Natural killer cell (primary cell): ENCODE measurements around the gene PROCA1. TPM values are rescaled to one million over a fixed set of nuclear protein-coding genes. Genes with fewer than 3 reads are reported as not detected.

ENCODE experiments used
- ATAC-seq, 3 donors: fragments of 150-1000 bp in 2 of 3; fragments of 200-7000 bp in 1 of 3; cut with Tn5 transposase; 1 replicate in 1 of 3; 2 replicates in 2 of 3; pipeline ENCODE4 v1.10.0; 2021; ENCODE audit warnings: mild to moderate bottlenecking in 2 of 3, moderate library complexity in 2 of 3
- DNase-seq, 2 donors: peaks; one replicate each; pipeline versions ENCODE4 v3.0.0 to v3.0.0-alpha.2; 2013 to 2021; ENCODE audit warnings: mixed read lengths in 1 of 2
- H3K27ac ChIP-seq: one replicate; pipeline ENCODE4 v1.5.1; 2013; ENCODE audit warnings: mild to moderate bottlenecking, low read length
- H3K27me3 ChIP-seq: one replicate; pipeline ENCODE4 v1.6.1; 2013; ENCODE audit warnings: low read length; ENCODE audit not compliant: control insufficient read depth, insufficient read depth
- H3K36me3 ChIP-seq: one replicate; pipeline ENCODE4 v1.6.1; 2013; ENCODE audit warnings: low read length; ENCODE audit not compliant: control insufficient read depth, insufficient read depth
- H3K4me1 ChIP-seq: one replicate; pipeline ENCODE4 v1.6.1; 2013; ENCODE audit warnings: low read length; ENCODE audit not compliant: control insufficient read depth, insufficient read depth
- H3K4me3 ChIP-seq: one replicate; pipeline ENCODE4 v1.5.1; 2013; ENCODE audit warnings: low read length
- H3K9me3 ChIP-seq: one replicate; pipeline ENCODE4 v1.6.1; 2013; ENCODE audit warnings: low read length; ENCODE audit not compliant: control insufficient read depth, insufficient read depth
- H3K27ac Mint-ChIP-seq, 2 donors: one replicate each; pipeline ENCODE4 v1.8.0; 2022; ENCODE audit warnings: mild to moderate bottlenecking in 2 of 2, mixed read lengths in 2 of 2, moderate library complexity in 1 of 2
- H3K27me3 Mint-ChIP-seq, 2 donors: one replicate each; pipeline ENCODE4 v1.8.0; 2022; ENCODE audit warnings: low read depth in 2 of 2, mixed read lengths in 2 of 2
- H3K36me3 Mint-ChIP-seq: one replicate; pipeline ENCODE4 v1.8.0; 2022; ENCODE audit warnings: mixed read lengths
- H3K4me1 Mint-ChIP-seq, 2 donors: one replicate each; pipeline ENCODE4 v1.8.0; 2022; ENCODE audit warnings: mixed read lengths in 2 of 2
- H3K4me3 Mint-ChIP-seq: one replicate; pipeline ENCODE4 v1.8.0; 2022; ENCODE audit warnings: mild to moderate bottlenecking, moderate library complexity, mixed read lengths
- H3K9me3 Mint-ChIP-seq, 2 donors: one replicate each; pipeline ENCODE4 v1.8.0; 2022; ENCODE audit warnings: mixed read lengths in 2 of 2
- CTCF ChIP-seq: fragments of 200-600 bp; IDR thresholded peaks from one replicate; pipeline ENCODE4 v1.8.0; 2022; ENCODE audit warnings: antibody characterized with exemption
- WGBS: methylation state at CpG from one replicate; pipeline ENCODE4 v1.1.7; 2013; ENCODE audit warnings: missing lambda C conversion rate; ENCODE audit not compliant: insufficient coverage; 5-methylcytosine and 5-hydroxymethylcytosine counted together
- intact Hi-C: fragments of 100-400 bp; cut with micrococcal nuclease; formaldehyde crosslinking; loops from one replicate; pipeline ENCODE4 v1.14.2; 2022
- total RNA-seq, 4 donors: library from RNA; stranded (reverse); fragments of 120-200 nt in 1 of 4; gene quantifications; one replicate each; pipeline versions ENCODE4 v1.2.3 to v1.2.4, GENCODE V29; 2013 to 2022

The PROCA1 gene
- total RNA-seq, 3 donors from 2014 or later (not counting 1 experiment from before 2014, with no cell fraction given): 2.3 to 5.8 (median 3.6) TPM

GRCh38 chr17:28686296-28686695, 25.4 kb downstream of the PROCA1 start:
- Histone ChIP-seq H3K4me3 (no peak overlapping the region), H3K27ac (no peak overlapping the region), H3K27me3 (no peaks in the 10 kb centered on the region), H3K4me1 (no peaks in the 10 kb centered on the region), H3K9me3 (no peaks in the 10 kb centered on the region), H3K36me3 (peaks cover 92% of the 10 kb centered on the region)
- H3K27me3 Mint-ChIP-seq: no peaks in the 10 kb centered on the region
- H3K4me3 Mint-ChIP-seq: no peak overlapping the region
- no peaks in the 10 kb centered on the region for H3K4me1 Mint-ChIP-seq
- H3K36me3 Mint-ChIP-seq: peaks cover 14% of the 10 kb centered on the region
- no peak overlapping the region for H3K27ac Mint-ChIP-seq
- 100% methylated on average over 2 of the region's 4 CpGs for WGBS
- ATAC-seq (no peak), DNase-seq (no peak)
- H3K9me3 Mint-ChIP-seq: no peaks in the 10 kb centered on the region
- no peak for TF ChIP-seq CTCF
- intact Hi-C loops: no loop called here

GRCh38 chr17:28685366-28685765, 26.3 kb downstream of the PROCA1 start:
- Mint-ChIP-seq H3K4me1 (no peaks in the 10 kb centered on the region), H3K36me3 (peaks cover 14% of the 10 kb centered on the region)

DNA sequence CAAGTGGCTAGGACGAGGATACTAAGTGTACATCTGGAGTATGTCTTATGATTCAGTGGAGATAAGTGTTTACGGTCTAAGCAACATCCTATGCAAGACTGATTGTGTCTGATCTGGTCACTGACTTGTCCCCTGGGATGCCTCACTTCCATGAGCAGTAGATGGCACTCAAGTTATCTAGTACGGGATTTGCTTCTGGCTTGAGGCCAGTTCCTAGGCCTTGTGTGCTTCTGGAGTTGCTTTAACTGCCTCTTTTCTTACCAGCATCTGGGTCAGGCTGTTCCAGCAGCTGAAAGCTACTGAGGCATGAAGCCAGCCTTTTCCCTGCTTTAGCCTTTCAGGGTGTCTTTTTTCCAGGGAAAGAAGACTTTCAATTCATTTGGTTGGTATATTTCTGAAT, 26.7 kb downstream of the PROCA1 start:
- H3K4me1 ChIP-seq: no peaks in the 10 kb centered on the region
- Mint-ChIP-seq H3K4me1 (no peaks in the 10 kb centered on the region), H3K27me3 (no peaks in the 10 kb centered on the region), H3K27ac (no peak overlapping the region), H3K36me3 (peaks cover 14% of the 10 kb centered on the region), H3K4me3 (no peak overlapping the region), H3K9me3 (no peaks in the 10 kb centered on the region)
- DNase-seq (no peak), ATAC-seq (no peak)
- no peak overlapping the region for H3K4me3 ChIP-seq
- H3K27me3 ChIP-seq: no peaks in the 10 kb centered on the region
- H3K36me3 ChIP-seq: peaks cover 88% of the 10 kb centered on the region
- no peak for TF ChIP-seq CTCF
- H3K27ac ChIP-seq: no peak overlapping the region
- H3K9me3 ChIP-seq: no peaks in the 10 kb centered on the region
- WGBS: 95% methylated on average over 3 of the region's 3 CpGs
- intact Hi-C loops: no loop called here

More at GRCh38 chr17:28685366-28685765, 26.3 kb downstream of the PROCA1 start:
- WGBS: 95% methylated on average over 5 of the region's 5 CpGs
- TF ChIP-seq CTCF: no peak
- H3K27ac Mint-ChIP-seq: no peak overlapping the region
- intact Hi-C loops: no loop called here
- DNase-seq: no peak
- H3K4me3 Mint-ChIP-seq: no peak overlapping the region
- Histone ChIP-seq H3K27ac (no peak overlapping the region), H3K9me3 (no peaks in the 10 kb centered on the region), H3K4me1 (no peaks in the 10 kb centered on the region), H3K27me3 (no peaks in the 10 kb centered on the region), H3K4me3 (no peak overlapping the region), H3K36me3 (peaks cover 92% of the 10 kb centered on the region)
- H3K27me3 Mint-ChIP-seq: no peaks in the 10 kb centered on the region
- no peak for ATAC-seq
- H3K9me3 Mint-ChIP-seq: no peaks in the 10 kb centered on the region

DNA sequence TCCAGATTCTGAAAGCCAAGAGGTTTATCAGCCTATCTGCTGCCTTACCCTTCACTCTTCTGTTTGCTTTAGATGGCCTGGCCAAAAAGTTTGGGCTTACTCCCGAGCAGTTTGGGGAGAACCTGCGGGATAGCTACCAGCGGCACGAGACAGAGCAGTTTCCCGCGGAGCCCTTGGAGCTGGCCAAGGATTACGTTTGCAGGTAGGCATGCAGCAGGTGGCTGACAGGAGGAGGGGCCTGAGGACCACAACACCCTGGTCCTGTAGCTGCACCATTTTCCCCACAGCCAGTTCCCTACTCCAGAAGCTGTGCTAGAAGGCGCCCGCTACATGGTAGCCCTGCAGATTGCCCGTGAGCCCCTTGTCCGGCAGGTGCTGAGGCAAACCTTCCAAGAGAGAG, 29.0 kb downstream of the PROCA1 start:
- H3K4me1 ChIP-seq: no peaks in the 10 kb centered on the region
- ATAC-seq (no peak), DNase-seq (no peak)
- H3K9me3 Mint-ChIP-seq: no peaks in the 10 kb centered on the region
- no peak overlapping the region for H3K27ac Mint-ChIP-seq
- H3K4me3 Mint-ChIP-seq: no peak overlapping the region
- intact Hi-C loops: no loop called here
- TF ChIP-seq CTCF: no peak
- H3K36me3 ChIP-seq: peaks cover 80% of the 10 kb centered on the region
- 98% methylated on average over 7 of the region's 11 CpGs for WGBS
- H3K4me1 Mint-ChIP-seq: no peaks in the 10 kb centered on the region
- no peaks in the 10 kb centered on the region for H3K27me3 ChIP-seq
- H3K4me3 ChIP-seq: no peak overlapping the region
- no peaks in the 10 kb centered on the region for H3K27me3 Mint-ChIP-seq
- H3K27ac ChIP-seq: no peak overlapping the region
- no peaks in the 10 kb centered on the region for H3K36me3 Mint-ChIP-seq
- no peaks in the 10 kb centered on the region for H3K9me3 ChIP-seq
